Peyer's patch (tissue), 4 donors: ENCODE measurements around the gene TBC1D12. TPM values are rescaled to one million over a fixed set of nuclear protein-coding genes. Genes with fewer than 3 reads are reported as not detected.

Experiments
- DNase-seq, 3 donors: peaks; one replicate each; pipeline ENCODE4 v3.0.0-alpha.2; 2017 to 2019
- H3K27ac ChIP-seq, 4 donors: fragments of 200-600 bp; sonication (generic); one replicate each; pipeline ENCODE4 v1.5.1; 2016 to 2019
- H3K27me3 ChIP-seq, 2 donors: fragments of 200-600 bp; sonication (generic); one replicate each; pipeline ENCODE4 v1.5.1; 2019
- H3K36me3 ChIP-seq, 3 donors: fragments of 200-600 bp; sonication (generic); one replicate each; pipeline ENCODE4 v1.5.1; 2016 to 2019
- H3K4me1 ChIP-seq, 4 donors: fragments of 200-600 bp; sonication (generic); one replicate each; pipeline ENCODE4 v1.5.1; 2016 to 2019
- H3K4me3 ChIP-seq, 4 donors: fragments of 200-600 bp; sonication (generic); 1 replicate in 3 of 4; 2 replicates in 1 of 4; pipeline ENCODE4 v1.5.1; 2016 to 2019; ENCODE audit warnings: mild to moderate bottlenecking in 1 of 4
- H3K9me3 ChIP-seq, 4 donors: fragments of 200-600 bp; sonication (generic); one replicate each; pipeline ENCODE4 v1.5.1; 2016 to 2019; ENCODE audit warnings: mild to moderate bottlenecking in 1 of 4
- CTCF ChIP-seq, 6 experiments: fragments of 450-650 bp in 4 of 6; fragments of 200-600 bp in 2 of 6; sonication (generic) in 1 of 6; IDR thresholded peaks; one replicate each; pipeline ENCODE4 v1.5.1; 2017 to 2019; ENCODE audit warnings: antibody characterized with exemption in 6 of 6, mild to moderate bottlenecking in 3 of 6, moderate library complexity in 1 of 6
- POLR2A ChIP-seq, 2 donors: fragments of 450-650 bp; IDR thresholded peaks; one replicate each; pipeline ENCODE4 v1.5.1; 2017; ENCODE audit warnings: antibody characterized with exemption in 2 of 2, mild to moderate bottlenecking in 2 of 2, moderate library complexity in 2 of 2
- total RNA-seq, 4 donors: library from RNA; depleted of rRNA; stranded (reverse); fragments of >200 nt; gene quantifications; one replicate each; pipeline ENCODE4 v1.1.0, GENCODE V29; 2016

TBC1D12 gene
- total RNA-seq, 4 donors from 2014 or later, result 16.5 to 30.6 (median 24.5) TPM

GRCh38 chr10:94465684-94466083 lies 63.3 kb downstream of the TBC1D12 start:
- Histone ChIP-seq H3K27ac (no peak overlapping the region), H3K36me3 (no peaks in the 10 kb centered on the region), H3K27me3 (no peaks in the 10 kb centered on the region), H3K4me3 (no peak overlapping the region), H3K4me1 (no peaks in the 10 kb centered on the region), H3K9me3 (no peaks in the 10 kb centered on the region)
- TF ChIP-seq POLR2A (IDR thresholded peaks at IDR 0.05) (no peak), CTCF (IDR thresholded peaks at IDR 0.05) (no peak)
- no peak for DNase-seq

GRCh38 chr10:94481410-94481809 lies 79.1 kb downstream of the TBC1D12 start:
- Histone ChIP-seq H3K36me3 (peaks cover 0 to 9% (median 0%) of the 10 kb centered on the region in 3 donors), H3K9me3 (peaks cover 0 to 4% (median 0%) of the 10 kb centered on the region in 4 donors), H3K27me3 (no peaks in the 10 kb centered on the region), H3K4me1 (peaks cover 0 to 4% (median 1%) of the 10 kb centered on the region in 4 donors), H3K4me3 (no peak overlapping the region), H3K27ac (no peak overlapping the region)
- DNase-seq, result no peak
- no peak for TF ChIP-seq CTCF (IDR thresholded peaks at IDR 0.05)
- TF ChIP-seq POLR2A (IDR thresholded peaks at IDR 0.05), result no peak

GRCh38 chr10:94483970-94484369 lies 81.6 kb downstream of the TBC1D12 start:
- Histone ChIP-seq H3K36me3 (peaks cover 0 to 9% (median 0%) of the 10 kb centered on the region in 3 donors), H3K27me3 (no peaks in the 10 kb centered on the region), H3K27ac (no peak overlapping the region), H3K9me3 (peaks cover 0 to 4% (median 0%) of the 10 kb centered on the region in 4 donors), H3K4me1 (no peaks in the 10 kb centered on the region), H3K4me3 (no peak overlapping the region)
- TF ChIP-seq POLR2A (IDR thresholded peaks at IDR 0.05) (no peak), CTCF (IDR thresholded peaks at IDR 0.05) (no peak)
- no peak for DNase-seq

GRCh38 chr10:94485094-94485493 lies 82.8 kb downstream of the TBC1D12 start:
- no peaks in the 10 kb centered on the region for H3K27me3 ChIP-seq
- H3K4me1 ChIP-seq, result no peaks in the 10 kb centered on the region
- peaks cover 0 to 9% (median 0%) of the 10 kb centered on the region in 3 donors for H3K36me3 ChIP-seq
- H3K4me3 ChIP-seq, result no peak overlapping the region
- DNase-seq, result no peak
- no peak for TF ChIP-seq POLR2A (IDR thresholded peaks at IDR 0.05)
- TF ChIP-seq CTCF (IDR thresholded peaks at IDR 0.05), result no peak
- peaks cover 0 to 4% (median 0%) of the 10 kb centered on the region in 4 donors for H3K9me3 ChIP-seq
- no peak overlapping the region for H3K27ac ChIP-seq

GRCh38 chr10:94487575-94487974 lies 85.2 kb downstream of the TBC1D12 start:
- TF ChIP-seq POLR2A (IDR thresholded peaks at IDR 0.05) (no peak), CTCF (IDR thresholded peaks at IDR 0.05) (no peak)
- H3K36me3 ChIP-seq, result peaks cover 0 to 4% (median 0%) of the 10 kb centered on the region in 3 donors
- H3K4me1 ChIP-seq, result no peaks in the 10 kb centered on the region
- DNase-seq, result no peak
- peaks cover 0 to 4% (median 0%) of the 10 kb centered on the region in 4 donors for H3K9me3 ChIP-seq
- H3K27me3 ChIP-seq, result no peaks in the 10 kb centered on the region
- H3K27ac ChIP-seq, result no peak overlapping the region
- H3K4me3 ChIP-seq, result no peak overlapping the region

GRCh38 chr10:94489107-94489506 lies 86.8 kb downstream of the TBC1D12 start:
- H3K4me3 ChIP-seq, result no peak overlapping the region
- TF ChIP-seq POLR2A (IDR thresholded peaks at IDR 0.05) (no peak), CTCF (IDR thresholded peaks at IDR 0.05) (no peak)
- peaks cover 0 to 5% (median 0%) of the 10 kb centered on the region in 3 donors for H3K36me3 ChIP-seq
- H3K4me1 ChIP-seq, result no peaks in the 10 kb centered on the region
- H3K27me3 ChIP-seq, result no peaks in the 10 kb centered on the region
- no peak for DNase-seq
- H3K27ac ChIP-seq, result no peak overlapping the region
- peaks cover 0 to 4% (median 0%) of the 10 kb centered on the region in 4 donors for H3K9me3 ChIP-seq
